Measurements from ENCODE around the gene ERC1.

The ERC1 gene

GRCh38 chr12:1102791-1103450 lies 111.9 kb downstream of the ERC1 start:
- Mint-ChIP-seq H3K4me1 (peaks cover 32% of the 10 kb centered on the region), H3K27ac (no peak overlapping the region), H3K4me3 (no peak overlapping the region), H3K27me3 (no peaks in the 10 kb centered on the region), H3K36me3 (peaks cover 12% of the 10 kb centered on the region), H3K9me3 (no peaks in the 10 kb centered on the region)
- no peak for ATAC-seq

GRCh38 chr12:1103632-1104031 lies 112.6 kb downstream of the ERC1 start:
- Mint-ChIP-seq H3K27ac (no peak overlapping the region), H3K27me3 (no peaks in the 10 kb centered on the region), H3K4me1 (peaks cover 33% of the 10 kb centered on the region)

GRCh38 chr12:1104088-1104800 lies 113.2 kb downstream of the ERC1 start:
- Mint-ChIP-seq H3K27me3 (no peaks in the 10 kb centered on the region), H3K4me1 (peaks cover 28% of the 10 kb centered on the region), H3K36me3 (peaks cover 7% of the 10 kb centered on the region), H3K9me3 (no peaks in the 10 kb centered on the region), H3K27ac (no peak overlapping the region), H3K4me3 (no peak overlapping the region)
- no peak for ATAC-seq

More at GRCh38 chr12:1103632-1104031, 112.6 kb downstream of the ERC1 start:
- Mint-ChIP-seq H3K9me3 (no peaks in the 10 kb centered on the region), H3K4me3 (no peak overlapping the region), H3K36me3 (peaks cover 7% of the 10 kb centered on the region)
- ATAC-seq, result no peak

GRCh38 chr12:1107669-1108068 lies 116.6 kb downstream of the ERC1 start:
- Mint-ChIP-seq H3K4me3 (no peak overlapping the region), H3K27ac (peak overlapping the region; percentile 1), H3K27me3 (no peaks in the 10 kb centered on the region), H3K4me1 (peaks cover 22% of the 10 kb centered on the region), H3K9me3 (no peaks in the 10 kb centered on the region), H3K36me3 (peaks cover 7% of the 10 kb centered on the region)
- no peak for ATAC-seq

GRCh38 chr12:1108276-1108675 lies 117.3 kb downstream of the ERC1 start:
- peak; percentile 94 for ATAC-seq
- no peaks in the 10 kb centered on the region for H3K27me3 Mint-ChIP-seq
- H3K36me3 Mint-ChIP-seq, result peaks cover 4% of the 10 kb centered on the region
- H3K4me1 Mint-ChIP-seq, result peaks cover 20% of the 10 kb centered on the region
- H3K27ac Mint-ChIP-seq, result peak overlapping the region; percentile 1
- H3K4me3 Mint-ChIP-seq, result no peak overlapping the region
- H3K9me3 Mint-ChIP-seq, result no peaks in the 10 kb centered on the region

- H3K27ac Mint-ChIP-seq, result no peak overlapping the region
- no peaks in the 10 kb centered on the region for H3K27me3 Mint-ChIP-seq
- no peak overlapping the region for H3K4me3 Mint-ChIP-seq
- peaks cover 5% of the 10 kb centered on the region for H3K36me3 Mint-ChIP-seq
- no peaks in the 10 kb centered on the region for H3K9me3 Mint-ChIP-seq
- no peaks in the 10 kb centered on the region for H3K4me1 Mint-ChIP-seq
- ATAC-seq, result no peak
These were observed 124.6 kb downstream of the ERC1 start for GRCh38 chr12:1115484-1116231.

- Mint-ChIP-seq H3K9me3 (no peaks in the 10 kb centered on the region), H3K4me1 (no peaks in the 10 kb centered on the region), H3K27ac (no peak overlapping the region), H3K36me3 (peaks cover 5% of the 10 kb centered on the region), H3K4me3 (no peak overlapping the region), H3K27me3 (no peaks in the 10 kb centered on the region)
- ATAC-seq, result no peak
These were observed 126.3 kb downstream of the ERC1 start for GRCh38 chr12:1117371-1117770.

GRCh38 chr12:1117970-1118563 lies 127.0 kb downstream of the ERC1 start:
- no peak for ATAC-seq
- no peaks in the 10 kb centered on the region for H3K27me3 Mint-ChIP-seq
- H3K4me1 Mint-ChIP-seq, result no peaks in the 10 kb centered on the region
- no peak overlapping the region for H3K27ac Mint-ChIP-seq
- no peak overlapping the region for H3K4me3 Mint-ChIP-seq
- H3K36me3 Mint-ChIP-seq, result peaks cover 6% of the 10 kb centered on the region
- no peaks in the 10 kb centered on the region for H3K9me3 Mint-ChIP-seq

GRCh38 chr12:1122786-1123185 lies 131.8 kb downstream of the ERC1 start:
- no peak overlapping the region for H3K4me3 Mint-ChIP-seq
- H3K27ac Mint-ChIP-seq, result no peak overlapping the region
- H3K27me3 Mint-ChIP-seq, result no peaks in the 10 kb centered on the region
- H3K4me1 Mint-ChIP-seq, result no peaks in the 10 kb centered on the region
- H3K36me3 Mint-ChIP-seq, result peaks cover 28% of the 10 kb centered on the region
- no peak for ATAC-seq
- no peaks in the 10 kb centered on the region for H3K9me3 Mint-ChIP-seq

- ATAC-seq, result no peak
- Mint-ChIP-seq H3K4me3 (no peak overlapping the region), H3K27ac (no peak overlapping the region)
These were observed 135.1 kb downstream of the ERC1 start for GRCh38 chr12:1126091-1126490.

GRCh38 chr12:1127021-1127420 lies 136.0 kb downstream of the ERC1 start:
- no peaks in the 10 kb centered on the region for H3K4me1 Mint-ChIP-seq
- peaks cover 42% of the 10 kb centered on the region for H3K36me3 Mint-ChIP-seq
- H3K4me3 Mint-ChIP-seq, result no peak overlapping the region
- H3K27ac Mint-ChIP-seq, result no peak overlapping the region
- peaks cover 2% of the 10 kb centered on the region for H3K9me3 Mint-ChIP-seq
- no peaks in the 10 kb centered on the region for H3K27me3 Mint-ChIP-seq
- no peak for ATAC-seq

More at GRCh38 chr12:1126091-1126490, 135.1 kb downstream of the ERC1 start:
- H3K9me3 Mint-ChIP-seq, result peaks cover 2% of the 10 kb centered on the region
- peaks cover 40% of the 10 kb centered on the region for H3K36me3 Mint-ChIP-seq
- H3K27me3 Mint-ChIP-seq, result no peaks in the 10 kb centered on the region
- no peaks in the 10 kb centered on the region for H3K4me1 Mint-ChIP-seq

GRCh38 chr12:1130164-1130563 lies 139.1 kb downstream of the ERC1 start:
- H3K27me3 Mint-ChIP-seq, result no peaks in the 10 kb centered on the region
- H3K9me3 Mint-ChIP-seq, result peaks cover 2% of the 10 kb centered on the region
- no peak overlapping the region for H3K4me3 Mint-ChIP-seq
- H3K4me1 Mint-ChIP-seq, result no peaks in the 10 kb centered on the region
- peaks cover 38% of the 10 kb centered on the region for H3K36me3 Mint-ChIP-seq
- H3K27ac Mint-ChIP-seq, result no peak overlapping the region
- ATAC-seq, result no peak

- Mint-ChIP-seq H3K4me3 (no peak overlapping the region), H3K27ac (no peak overlapping the region), H3K4me1 (no peaks in the 10 kb centered on the region), H3K36me3 (peaks cover 35% of the 10 kb centered on the region), H3K27me3 (no peaks in the 10 kb centered on the region), H3K9me3 (peaks cover 2% of the 10 kb centered on the region)
- no peak for ATAC-seq
These were observed 139.5 kb downstream of the ERC1 start for GRCh38 chr12:1130571-1130970.

GRCh38 chr12:1131811-1132224 lies 140.8 kb downstream of the ERC1 start:
- Mint-ChIP-seq H3K36me3 (peaks cover 25% of the 10 kb centered on the region), H3K27ac (no peak overlapping the region), H3K4me3 (no peak overlapping the region), H3K4me1 (no peaks in the 10 kb centered on the region), H3K27me3 (no peaks in the 10 kb centered on the region), H3K9me3 (peaks cover 2% of the 10 kb centered on the region)
- no peak for ATAC-seq

- Mint-ChIP-seq H3K36me3 (peaks cover 20% of the 10 kb centered on the region), H3K27me3 (no peaks in the 10 kb centered on the region), H3K4me3 (no peak overlapping the region), H3K9me3 (peaks cover 2% of the 10 kb centered on the region), H3K4me1 (no peaks in the 10 kb centered on the region), H3K27ac (no peak overlapping the region)
- no peak for ATAC-seq
These were observed 141.3 kb downstream of the ERC1 start for GRCh38 chr12:1132311-1132710.
